NCI-H460 (cell line): ENCODE data around the gene PRDM15. TPM values are rescaled to one million over a fixed set of nuclear protein-coding genes. Genes with fewer than 3 reads are reported as not detected.

Experiments used
- DNase-seq: peaks from one replicate; pipeline ENCODE4 v3.0.0-alpha.2; 2016; ENCODE audit warnings: low read depth; ENCODE audit errors: extremely low read depth
- total RNA-seq: library from RNA; depleted of rRNA; stranded (reverse); fragments of >200 nt; shearing (Covaris generic); gene quantifications from 2 replicates; pipeline ENCODE4 v1.2.3, GENCODE V29; 2014

Gene PRDM15
- total RNA-seq, 1 experiment from 2014 or later: 4.3 TPM

GRCh38 chr21:41907496-41908258 is 28.5 kb upstream of the PRDM15 start:
- DNase-seq: no peak

GRCh38 chr21:41906770-41907169 is 27.6 kb upstream of the PRDM15 start:
- DNase-seq: no peak

GRCh38 chr21:41903559-41904351 is 24.6 kb upstream of the PRDM15 start:
- no peak for DNase-seq

GRCh38 chr21:41902946-41903345 is 23.8 kb upstream of the PRDM15 start:
- DNase-seq: no peak

GRCh38 chr21:41901782-41902181 is 22.6 kb upstream of the PRDM15 start:
- DNase-seq: no peak

GRCh38 chr21:41901099-41901498 is 22.0 kb upstream of the PRDM15 start:
- no peak for DNase-seq

GRCh38 chr21:41900401-41900800 is 21.3 kb upstream of the PRDM15 start:
- DNase-seq: no peak

GRCh38 chr21:41899426-41900202 is 20.5 kb upstream of the PRDM15 start:
- DNase-seq: no peak

- no peak for DNase-seq
Measured at GRCh38 chr21:41898998-41899397, 19.9 kb upstream of the PRDM15 start.

- DNase-seq: no peak
Measured at GRCh38 chr21:41897700-41898099, 18.6 kb upstream of the PRDM15 start.

- no peak for DNase-seq
Measured at GRCh38 chr21:41897047-41897669, 18.0 kb upstream of the PRDM15 start.

- no peak for DNase-seq
Measured at GRCh38 chr21:41895643-41896493, 16.7 kb upstream of the PRDM15 start.

- DNase-seq: no peak
Measured at GRCh38 chr21:41894922-41895557, 15.9 kb upstream of the PRDM15 start.

- no peak for DNase-seq
Measured at GRCh38 chr21:41894511-41894910, 15.4 kb upstream of the PRDM15 start.

- no peak for DNase-seq
Measured at GRCh38 chr21:41892726-41893125, 13.6 kb upstream of the PRDM15 start.

- no peak for DNase-seq
Measured at GRCh38 chr21:41891132-41891531, 12.0 kb upstream of the PRDM15 start.

GRCh38 chr21:41890355-41890754 is 11.2 kb upstream of the PRDM15 start:
- no peak for DNase-seq

GRCh38 chr21:41888749-41889376 is 9.7 kb upstream of the PRDM15 start:
- no peak for DNase-seq

- no peak for DNase-seq
Measured at GRCh38 chr21:41887667-41888066, 8.5 kb upstream of the PRDM15 start.
